Activated CD4-positive, alpha-beta T cell treated with anti-CD3 and anti-CD28 coated beads, Interleukin-2, amount 50 U/mL, for 16 hours (primary cell): Measurements from ENCODE around the gene ZNF195.
"Not testable (repeated sequence)": the region's sequence is repeated elsewhere in the genome, so short reads cannot be mapped to it uniquely, and the experiment has no call there.

Experiments
- DNase-seq: peaks from one replicate; pipeline ENCODE4 v3.0.0-alpha.2; 2020

The ZNF195 gene

GRCh38 chr11:3346587-3346986 lies 32.4 kb downstream of the ZNF195 start:
- no peak for DNase-seq

DNA sequence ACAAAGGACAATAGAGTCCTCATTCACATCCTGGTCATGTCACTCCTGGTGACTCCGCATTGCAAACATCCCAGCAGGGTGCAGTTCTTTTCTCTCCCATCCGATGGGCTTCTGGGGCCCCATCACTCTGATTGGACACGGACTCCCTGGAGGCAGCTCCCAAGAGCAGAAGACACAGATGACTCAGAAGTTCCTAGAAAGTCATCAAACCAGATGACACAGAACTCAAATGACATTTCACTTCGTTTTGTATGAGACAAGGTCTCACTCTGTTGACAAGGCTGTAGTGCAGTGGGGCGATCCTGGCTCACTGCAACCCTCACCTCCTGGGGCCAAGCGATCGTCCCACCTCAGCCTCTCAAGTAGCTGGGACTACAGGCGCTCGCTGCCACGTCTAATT lies 33.2 kb downstream of the ZNF195 start:
- no peak for DNase-seq

GRCh38 chr11:3344327-3345174 lies 34.4 kb downstream of the ZNF195 start:
- DNase-seq, result no peak

GRCh38 chr11:3342709-3343108 lies 36.2 kb downstream of the ZNF195 start:
- no peak for DNase-seq

- DNase-seq, result peak; percentile 39
These were observed 37.6 kb downstream of the ZNF195 start for GRCh38 chr11:3341298-3341697.

DNA sequence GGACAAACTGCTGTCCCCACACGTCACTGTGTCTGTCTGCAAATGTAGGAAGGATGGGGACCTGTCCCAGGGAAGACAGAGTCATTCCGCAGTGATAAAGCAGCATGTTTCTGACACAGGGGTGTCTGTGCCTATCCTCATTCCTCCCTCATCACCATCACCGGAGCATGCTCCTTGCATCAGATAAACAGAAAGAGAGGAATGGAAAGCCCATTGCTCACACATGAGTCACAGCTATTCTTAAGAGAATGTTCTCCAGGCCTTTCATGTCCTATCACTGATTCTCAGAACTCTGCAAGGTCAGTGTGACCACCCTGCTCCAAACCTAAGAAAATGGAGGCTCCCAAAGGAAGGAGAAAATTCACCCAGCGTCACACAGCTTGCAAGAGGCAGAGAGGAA lies 38.9 kb downstream of the ZNF195 start:
- DNase-seq, result no peak

GRCh38 chr11:3339340-3339624 lies 39.7 kb downstream of the ZNF195 start:
- no peak for DNase-seq

- DNase-seq, result no peak
These were observed 40.2 kb downstream of the ZNF195 start for GRCh38 chr11:3338569-3339339.

DNA sequence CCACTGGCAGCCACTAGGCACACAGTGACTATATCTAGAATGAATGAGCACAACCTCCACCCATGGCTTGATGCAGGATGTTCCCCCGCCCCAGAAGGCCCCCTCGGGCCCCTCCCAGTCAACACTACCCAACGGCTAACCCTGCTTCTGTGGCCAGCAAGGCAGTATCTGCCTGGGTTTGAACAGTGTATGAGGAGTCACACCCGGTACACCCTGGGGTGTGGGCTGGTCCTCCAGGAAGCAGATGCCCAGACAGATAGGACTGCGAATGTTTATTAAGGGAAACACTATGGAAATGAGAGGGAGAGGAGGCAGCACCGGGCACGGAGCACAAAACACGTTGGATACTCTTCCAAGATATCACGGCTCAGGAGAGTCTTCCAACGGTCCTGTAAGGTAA lies 42.5 kb downstream of the ZNF195 start:
- DNase-seq, result not testable (repeated sequence)

DNA sequence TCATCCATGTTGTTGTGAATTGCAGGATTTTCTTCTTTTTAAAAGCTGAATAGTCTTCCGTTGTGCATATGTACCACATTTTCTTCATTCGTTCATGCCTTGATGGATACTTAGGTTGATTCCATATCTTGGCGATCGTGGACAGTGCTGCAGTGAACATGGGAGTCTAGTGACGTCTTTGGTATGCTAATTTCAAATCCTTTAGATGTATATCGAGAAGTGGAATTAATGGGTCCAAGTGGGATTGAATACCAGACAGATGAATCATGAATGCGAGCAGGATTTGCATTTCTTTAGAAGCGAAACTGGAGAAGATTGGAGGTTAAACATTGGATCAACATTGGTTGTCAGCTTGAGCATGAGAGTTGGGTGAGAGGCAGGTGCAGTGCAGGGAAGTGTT lies 45.8 kb downstream of the ZNF195 start:
- not testable (repeated sequence) for DNase-seq

DNA sequence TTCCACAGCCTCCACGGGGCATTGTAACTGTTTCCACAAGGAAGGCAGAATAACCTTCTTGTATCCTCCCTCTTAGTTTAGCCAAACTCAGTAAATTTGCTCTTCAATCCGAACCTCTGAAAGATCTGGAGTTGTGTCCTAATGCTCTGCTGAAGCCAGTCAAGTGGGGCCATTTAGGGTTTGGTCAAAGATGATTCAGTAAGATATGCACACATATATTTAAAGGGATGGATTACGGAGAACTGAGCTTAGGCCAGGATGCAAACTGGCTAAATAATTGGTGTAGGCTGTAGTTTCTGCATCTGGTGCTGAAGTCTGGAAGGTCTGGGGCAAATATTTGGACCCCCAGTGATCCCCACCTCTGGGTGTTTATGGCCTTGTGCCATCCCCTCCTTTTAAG lies 47.9 kb downstream of the ZNF195 start:
- DNase-seq, result not testable (repeated sequence)

GRCh38 chr11:3330064-3330463 lies 48.9 kb downstream of the ZNF195 start:
- DNase-seq, result not testable (repeated sequence)

DNA sequence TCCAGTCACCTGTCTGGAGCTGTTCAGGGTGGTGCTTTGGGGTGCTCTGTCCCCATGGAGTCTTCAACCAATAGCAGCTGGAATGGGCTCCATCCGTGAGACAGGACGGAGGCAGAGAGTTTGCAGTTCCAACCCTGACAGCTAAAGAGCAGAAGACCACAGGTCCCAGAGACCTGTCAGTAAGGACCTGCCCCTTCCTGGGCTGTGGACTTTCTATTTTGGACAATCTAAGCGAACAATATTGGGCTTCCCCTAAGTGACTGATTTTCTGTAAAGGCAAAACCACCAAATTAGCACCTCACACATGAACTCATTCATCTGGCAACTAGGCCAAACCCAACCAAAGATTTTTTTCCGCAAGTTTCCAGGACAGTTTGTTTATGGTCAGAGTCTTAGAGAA lies 50.4 kb downstream of the ZNF195 start:
- DNase-seq, result not testable (repeated sequence)

GRCh38 chr11:3326450-3326849 lies 52.5 kb downstream of the ZNF195 start:
- DNase-seq, result not testable (repeated sequence)

GRCh38 chr11:3324724-3325123 lies 54.2 kb downstream of the ZNF195 start:
- DNase-seq, result not testable (repeated sequence)
